Measurements from ENCODE around the gene USP10. TPM values are rescaled to one million over a fixed set of nuclear protein-coding genes. Genes with fewer than 3 reads are reported as not detected.
"Not testable (repeated sequence)": the region's sequence is repeated elsewhere in the genome, so short reads cannot be mapped to it uniquely, and the experiment has no call there.

USP10 gene
- total and polyA plus RNA-seq, 9 donors = 30.6 to 73.4 (median 57.3) TPM

DNA sequence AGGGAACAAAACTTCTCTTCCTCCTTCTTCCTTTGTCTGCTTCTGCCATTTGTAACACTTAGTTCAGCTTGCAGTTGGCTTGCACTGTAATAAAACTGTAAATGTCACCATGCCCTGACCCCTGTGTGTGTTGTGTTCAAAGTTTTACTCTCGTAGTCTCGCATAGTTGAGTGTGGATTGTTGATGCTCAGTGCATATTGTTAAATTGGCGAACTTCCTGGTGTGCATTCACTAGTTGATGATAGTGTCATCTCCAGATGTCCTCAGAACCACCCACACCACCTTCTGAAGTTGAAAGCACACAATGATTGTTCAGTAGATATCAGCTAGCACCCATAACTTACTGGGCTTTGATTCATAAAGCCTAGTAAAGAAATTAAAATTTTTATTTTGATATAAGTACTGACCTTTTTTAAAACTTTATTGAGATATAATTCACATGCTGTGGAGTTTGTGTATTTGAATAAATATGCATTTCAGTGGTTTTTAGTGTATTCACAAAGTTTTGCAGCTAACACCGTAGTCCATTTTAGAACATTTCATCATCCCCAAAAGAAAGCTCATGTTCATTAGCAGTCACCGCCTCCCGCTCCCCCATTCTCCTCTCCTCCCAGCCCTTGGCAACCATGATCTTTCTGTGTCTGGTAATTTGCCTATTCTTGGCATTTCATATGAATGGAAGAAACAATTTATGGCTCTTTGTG is 25.0 kb downstream of the USP10 start:
- DNase-seq = no peak
- Histone ChIP-seq H3K4me1 (ENCODE audit: control insufficient read depth, insufficient read depth, low read length) (peaks cover 9% of the 10 kb centered on the region), H3K36me3 (ENCODE audit: control insufficient read depth, insufficient read depth, low read length) (no peaks in the 10 kb centered on the region), H3K27ac (ENCODE audit: low read length) (no peak overlapping the region), H3K27me3 (ENCODE audit: control insufficient read depth, insufficient read depth, low read length) (no peaks in the 10 kb centered on the region), H3K4me3 (ENCODE audit: low read length) (no peak overlapping the region), H3K9me3 (replicated peaks; ENCODE audit: control insufficient read depth, low read depth, low read length) (no peaks in the 10 kb centered on the region)
- no CpG with 5 or more reads among the region's 6 CpGs for WGBS (ENCODE audit: insufficient coverage)

DNA sequence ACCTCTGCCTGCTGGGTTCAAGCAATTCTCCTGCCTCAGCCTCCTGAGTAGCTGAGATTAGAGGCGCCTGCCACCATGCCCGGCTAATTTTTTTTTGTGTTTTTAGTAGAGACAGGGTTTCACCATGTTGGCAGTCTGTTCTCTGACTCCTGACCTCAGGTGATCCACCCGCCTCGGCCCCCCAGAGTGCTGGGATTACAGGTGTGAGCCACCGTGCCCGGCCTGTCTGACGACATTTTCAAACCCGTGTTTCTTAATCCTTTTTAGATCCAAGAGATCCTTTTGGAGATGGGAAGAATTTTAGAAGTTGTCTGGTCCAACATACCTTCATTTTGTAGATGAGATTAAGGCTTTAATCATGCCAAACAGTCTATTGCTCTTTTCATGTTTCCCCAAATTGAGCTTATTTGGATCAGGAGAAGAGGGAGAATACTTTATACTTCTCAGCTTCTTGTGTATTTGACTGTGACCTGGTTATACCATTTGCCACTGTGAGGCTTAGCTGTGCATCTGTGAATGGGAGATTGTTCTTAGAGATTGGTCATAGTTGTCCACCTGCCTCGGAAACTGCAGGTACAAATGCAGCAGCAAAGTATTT is 25.8 kb downstream of the USP10 start:
- no peaks in the 10 kb centered on the region for H3K9me3 ChIP-seq (replicated peaks; ENCODE audit: control insufficient read depth, low read depth, low read length)
- no peak overlapping the region for H3K4me3 ChIP-seq (ENCODE audit: low read length)
- H3K27me3 ChIP-seq (ENCODE audit: control insufficient read depth, insufficient read depth, low read length) = no peaks in the 10 kb centered on the region
- H3K27ac ChIP-seq (ENCODE audit: low read length) = no peak overlapping the region
- 40% methylated on average over 2 of the region's 9 CpGs for WGBS (ENCODE audit: insufficient coverage)
- DNase-seq = no peak
- H3K4me1 ChIP-seq (ENCODE audit: control insufficient read depth, insufficient read depth, low read length) = peaks cover 9% of the 10 kb centered on the region
- no peaks in the 10 kb centered on the region for H3K36me3 ChIP-seq (ENCODE audit: control insufficient read depth, insufficient read depth, low read length)

DNA sequence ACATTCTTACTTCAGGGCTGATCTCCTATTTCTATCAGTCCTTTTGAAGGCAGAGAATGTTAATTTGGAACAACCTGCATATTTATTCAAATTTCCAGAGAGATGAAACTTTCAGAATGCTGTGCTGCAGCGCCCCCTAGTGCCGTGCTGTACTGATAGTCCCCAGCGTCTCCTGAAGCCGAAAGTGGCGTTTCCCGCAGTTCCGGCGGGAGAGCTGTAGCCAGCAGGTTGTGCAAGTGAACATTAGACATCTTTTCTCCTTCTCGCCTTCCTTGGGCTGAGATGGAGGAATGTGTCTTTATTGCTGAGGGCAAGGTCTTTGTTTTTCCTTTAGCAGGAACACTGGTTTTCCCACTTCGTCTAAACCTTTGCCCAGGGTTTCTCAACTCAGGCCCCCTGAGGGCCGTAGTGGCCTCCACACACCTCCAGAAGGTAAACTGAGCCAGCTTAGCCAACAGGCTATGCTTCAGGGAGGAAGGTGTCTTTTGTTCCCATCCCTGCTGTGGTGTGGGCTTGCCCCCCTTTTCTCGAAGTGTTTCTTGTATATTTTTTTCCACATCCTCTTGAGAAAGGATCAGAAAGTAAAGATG is 26.4 kb downstream of the USP10 start:
- peak; percentile 87 for DNase-seq
- Histone ChIP-seq H3K36me3 (ENCODE audit: control insufficient read depth, insufficient read depth, low read length) (no peaks in the 10 kb centered on the region), H3K27me3 (ENCODE audit: control insufficient read depth, insufficient read depth, low read length) (no peaks in the 10 kb centered on the region), H3K4me1 (ENCODE audit: control insufficient read depth, insufficient read depth, low read length) (peaks cover 9% of the 10 kb centered on the region), H3K4me3 (ENCODE audit: low read length) (no peak overlapping the region), H3K9me3 (replicated peaks; ENCODE audit: control insufficient read depth, low read depth, low read length) (no peaks in the 10 kb centered on the region), H3K27ac (ENCODE audit: low read length) (no peak overlapping the region)
- WGBS (ENCODE audit: insufficient coverage) = 36% methylated on average over 2 of the region's 12 CpGs

DNA sequence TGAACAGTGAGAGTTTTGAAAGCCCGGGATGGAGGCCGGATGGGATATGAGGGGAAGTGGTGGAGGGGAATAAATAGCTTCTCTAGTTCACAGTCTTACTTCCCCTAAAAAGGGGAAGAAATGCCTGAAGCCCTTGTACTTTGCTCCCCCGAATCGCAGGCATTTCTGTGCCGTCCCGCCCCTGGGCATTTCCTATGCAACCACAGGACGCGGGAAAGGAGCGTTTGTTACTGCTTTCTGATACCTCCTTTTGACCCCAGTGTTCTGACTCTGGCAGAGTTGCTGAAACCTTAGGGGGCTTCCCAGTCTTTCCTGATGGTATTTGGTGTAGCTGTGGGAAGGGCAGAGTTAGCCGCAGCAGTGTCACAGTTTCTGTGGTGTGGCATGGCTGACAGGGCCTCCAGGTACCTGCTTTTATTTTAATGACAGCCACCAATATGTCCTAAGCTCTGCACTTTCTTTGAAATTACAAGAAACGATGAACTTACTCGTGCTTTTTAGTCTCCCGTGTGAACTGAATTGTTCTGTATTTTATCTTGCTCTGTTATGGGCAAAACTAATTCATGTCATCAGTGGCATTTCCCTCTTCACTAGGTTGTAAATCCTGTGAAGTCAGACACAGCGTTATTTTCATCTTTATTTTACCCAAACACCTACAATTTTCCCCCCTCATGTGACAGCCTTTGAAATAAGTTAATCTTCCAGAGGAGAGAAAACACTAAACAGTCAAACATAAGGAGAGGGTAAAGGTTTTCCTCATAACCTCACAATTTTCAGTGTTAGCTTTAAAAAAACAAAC is 27.1 kb downstream of the USP10 start:
- WGBS (ENCODE audit: insufficient coverage) = 40% methylated on average over 5 of the region's 14 CpGs
- peaks cover 9% of the 10 kb centered on the region for H3K4me1 ChIP-seq (ENCODE audit: control insufficient read depth, insufficient read depth, low read length)
- H3K27me3 ChIP-seq (ENCODE audit: control insufficient read depth, insufficient read depth, low read length) = no peaks in the 10 kb centered on the region
- DNase-seq = peak; percentile 65
- H3K9me3 ChIP-seq (replicated peaks; ENCODE audit: control insufficient read depth, low read depth, low read length) = no peaks in the 10 kb centered on the region
- no peaks in the 10 kb centered on the region for H3K36me3 ChIP-seq (ENCODE audit: control insufficient read depth, insufficient read depth, low read length)
- H3K4me3 ChIP-seq (ENCODE audit: low read length) = no peak overlapping the region
- no peak overlapping the region for H3K27ac ChIP-seq (ENCODE audit: low read length)

DNA sequence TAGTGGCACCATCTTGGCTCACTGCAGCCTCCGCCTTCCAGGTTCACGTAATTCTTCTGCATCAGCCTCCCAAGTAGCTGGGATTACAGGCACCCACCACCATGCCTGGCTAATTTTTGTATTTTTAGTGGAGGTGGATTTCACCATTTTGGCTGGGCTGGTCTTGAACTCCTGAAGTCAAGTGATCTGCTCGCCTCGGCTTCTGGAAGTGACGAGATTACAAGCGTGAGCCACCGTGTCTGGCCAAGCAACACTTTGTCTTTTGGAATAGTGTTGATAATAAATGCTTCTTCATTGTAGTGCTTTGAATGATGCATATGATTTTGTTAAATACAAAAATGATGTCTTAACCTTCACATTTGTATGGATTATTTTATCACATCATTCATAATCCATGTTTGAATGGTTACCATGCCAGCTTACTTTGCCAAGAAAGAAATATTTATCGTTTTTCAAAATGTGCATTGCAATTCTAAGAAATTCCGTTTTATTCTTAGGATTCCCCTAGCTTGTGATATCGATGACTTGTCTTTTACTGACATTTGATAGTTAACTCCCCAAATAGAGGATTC is 29.1 kb downstream of the USP10 start:
- H3K4me1 ChIP-seq (ENCODE audit: control insufficient read depth, insufficient read depth, low read length) = peaks cover 9% of the 10 kb centered on the region
- no peak for DNase-seq
- H3K9me3 ChIP-seq (replicated peaks; ENCODE audit: control insufficient read depth, low read depth, low read length) = no peaks in the 10 kb centered on the region
- 83% methylated on average over 3 of the region's 10 CpGs for WGBS (ENCODE audit: insufficient coverage)
- no peak overlapping the region for H3K4me3 ChIP-seq (ENCODE audit: low read length)
- H3K27ac ChIP-seq (ENCODE audit: low read length) = no peak overlapping the region
- no peaks in the 10 kb centered on the region for H3K27me3 ChIP-seq (ENCODE audit: control insufficient read depth, insufficient read depth, low read length)
- peaks cover 2% of the 10 kb centered on the region for H3K36me3 ChIP-seq (ENCODE audit: control insufficient read depth, insufficient read depth, low read length)

DNA sequence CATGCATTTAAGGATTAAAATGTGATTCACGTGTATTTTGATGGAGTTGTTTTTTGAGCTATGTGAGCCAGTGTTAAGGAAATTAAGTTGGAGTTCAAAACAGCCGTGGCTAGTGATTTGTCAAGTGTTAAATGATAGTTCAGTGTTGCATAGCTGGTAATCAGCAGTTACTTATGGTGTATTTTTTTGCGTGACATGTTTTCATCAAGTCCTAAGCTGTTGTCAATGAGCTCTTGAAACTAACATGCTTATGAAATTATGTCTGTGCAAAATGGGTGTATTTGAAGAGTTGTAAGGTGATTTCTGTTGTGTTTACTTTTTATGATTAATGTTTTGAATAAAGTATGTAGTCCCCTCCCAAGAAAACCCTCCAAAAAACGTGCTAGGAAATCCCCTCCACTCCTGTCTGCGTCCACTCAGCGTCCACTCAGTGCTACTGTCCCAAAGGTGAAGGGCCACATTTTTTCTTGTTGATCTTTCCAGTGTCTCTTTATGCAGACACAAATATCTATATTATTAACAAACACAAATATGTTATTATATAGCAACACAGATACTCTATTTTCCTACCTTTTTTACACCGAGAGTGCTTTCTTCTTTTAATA is 30.0 kb downstream of the USP10 start:
- H3K4me3 ChIP-seq (ENCODE audit: low read length) = no peak overlapping the region
- peaks cover 8% of the 10 kb centered on the region for H3K36me3 ChIP-seq (ENCODE audit: control insufficient read depth, insufficient read depth, low read length)
- 45% methylated on average over 4 of the region's 7 CpGs for WGBS (ENCODE audit: insufficient coverage)
- no peaks in the 10 kb centered on the region for H3K9me3 ChIP-seq (replicated peaks; ENCODE audit: control insufficient read depth, low read depth, low read length)
- DNase-seq = no peak
- H3K27me3 ChIP-seq (ENCODE audit: control insufficient read depth, insufficient read depth, low read length) = no peaks in the 10 kb centered on the region
- peaks cover 9% of the 10 kb centered on the region for H3K4me1 ChIP-seq (ENCODE audit: control insufficient read depth, insufficient read depth, low read length)
- peak overlapping the region; percentile 11 for H3K27ac ChIP-seq (ENCODE audit: low read length)

DNA sequence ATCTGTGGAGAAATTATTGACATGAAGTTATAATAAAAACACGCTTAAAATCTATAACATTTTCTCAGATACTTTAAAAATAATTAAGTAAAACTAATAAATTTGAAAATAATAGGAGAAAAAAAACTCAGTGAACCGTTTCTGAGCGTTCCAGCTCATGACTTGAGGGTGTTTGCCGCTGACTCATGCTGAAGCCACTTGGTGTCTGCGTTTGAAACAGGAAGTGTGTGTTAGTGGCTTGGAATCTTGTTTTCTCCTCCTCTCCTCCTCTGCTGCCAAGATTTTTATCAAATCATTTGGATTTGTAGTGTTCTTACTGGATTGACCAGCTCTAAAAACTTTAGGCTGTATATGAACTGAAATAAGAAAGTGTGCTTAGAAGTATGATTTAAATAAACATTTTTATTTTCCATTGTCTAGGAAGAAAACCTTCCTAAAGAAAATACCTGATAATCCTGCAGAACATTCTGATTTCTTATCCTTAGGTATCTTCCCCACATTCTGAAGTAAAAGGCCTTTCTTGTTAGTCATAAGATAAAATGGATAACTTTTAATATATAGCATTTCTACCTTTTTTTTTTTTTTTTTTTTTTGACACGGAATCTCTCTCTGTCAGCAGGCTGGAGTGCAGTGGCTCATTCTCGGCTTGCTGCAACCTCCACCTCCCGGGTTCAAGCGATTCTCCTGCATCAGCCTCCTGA is 30.8 kb downstream of the USP10 start:
- Histone ChIP-seq H3K27me3 (ENCODE audit: control insufficient read depth, insufficient read depth, low read length) (no peaks in the 10 kb centered on the region), H3K9me3 (replicated peaks; ENCODE audit: control insufficient read depth, low read depth, low read length) (no peaks in the 10 kb centered on the region), H3K4me1 (ENCODE audit: control insufficient read depth, insufficient read depth, low read length) (peaks cover 9% of the 10 kb centered on the region), H3K36me3 (ENCODE audit: control insufficient read depth, insufficient read depth, low read length) (peaks cover 9% of the 10 kb centered on the region), H3K27ac (ENCODE audit: low read length) (peak overlapping the region; percentile 11), H3K4me3 (ENCODE audit: low read length) (no peak overlapping the region)
- DNase-seq = peak; percentile 88
- WGBS (ENCODE audit: insufficient coverage) = no CpG with 5 or more reads among the region's 9 CpGs

DNA sequence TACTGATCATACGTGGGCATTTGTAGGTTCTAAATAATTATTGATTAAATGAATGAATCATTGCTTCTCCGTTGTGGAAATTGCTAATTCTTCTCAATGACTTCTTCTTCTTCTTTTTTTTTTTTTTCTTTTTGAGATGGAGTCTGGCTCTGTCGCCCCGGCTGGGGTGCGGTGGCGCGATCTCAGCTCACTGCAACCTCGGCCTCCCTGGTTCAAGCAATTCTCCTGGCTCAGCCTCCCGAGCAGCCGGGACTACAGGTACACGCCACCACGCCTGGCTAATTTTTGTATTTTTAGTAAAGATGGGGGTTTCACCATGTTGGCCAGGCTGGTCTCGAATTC is 32.5 kb downstream of the USP10 start:
- H3K36me3 ChIP-seq (ENCODE audit: control insufficient read depth, insufficient read depth, low read length) = peaks cover 17% of the 10 kb centered on the region
- WGBS (ENCODE audit: insufficient coverage) = 98% methylated on average over 8 of the region's 13 CpGs
- not testable (repeated sequence) for H3K4me3 ChIP-seq (ENCODE audit: low read length); DNase-seq; H3K9me3 ChIP-seq (replicated peaks; ENCODE audit: control insufficient read depth, low read depth, low read length); H3K27ac ChIP-seq (ENCODE audit: low read length); H3K27me3 ChIP-seq (ENCODE audit: control insufficient read depth, insufficient read depth, low read length); H3K4me1 ChIP-seq (ENCODE audit: control insufficient read depth, insufficient read depth, low read length)

DNA sequence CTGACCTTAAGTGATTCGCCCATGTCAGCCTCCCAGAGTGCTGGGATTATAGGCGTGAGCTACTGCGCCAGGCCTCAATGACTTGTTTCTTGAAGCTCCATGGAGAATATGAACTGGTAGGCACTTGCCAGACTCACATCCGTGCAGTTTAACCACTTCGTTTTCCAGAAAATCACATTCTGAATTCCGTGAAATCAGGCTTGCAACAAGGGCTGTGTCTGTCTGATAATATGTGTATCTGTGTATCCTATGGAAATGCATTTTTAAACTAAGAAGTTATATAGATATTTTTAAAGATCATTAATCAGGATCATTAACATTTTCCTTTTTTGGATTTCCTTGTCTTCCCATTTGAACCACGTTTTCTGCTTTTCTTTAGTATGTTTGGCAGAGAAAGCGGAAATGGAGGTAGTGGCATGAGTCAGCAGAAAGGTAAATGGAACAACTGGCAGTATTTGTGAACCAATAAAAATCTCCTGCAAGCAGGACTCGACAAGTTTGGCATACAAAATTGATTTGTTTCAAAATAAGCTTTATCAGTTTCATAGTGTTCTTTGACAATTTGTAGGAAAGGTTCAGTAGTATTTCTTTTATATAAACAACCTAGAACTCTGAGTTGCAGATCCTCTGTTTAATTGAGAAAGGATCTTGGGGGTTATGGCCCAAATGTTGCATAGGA is 33.0 kb downstream of the USP10 start:
- Histone ChIP-seq H3K36me3 (ENCODE audit: control insufficient read depth, insufficient read depth, low read length) (peaks cover 17% of the 10 kb centered on the region), H3K9me3 (replicated peaks; ENCODE audit: control insufficient read depth, low read depth, low read length) (no peaks in the 10 kb centered on the region), H3K4me3 (ENCODE audit: low read length) (no peak overlapping the region), H3K27me3 (ENCODE audit: control insufficient read depth, insufficient read depth, low read length) (no peaks in the 10 kb centered on the region), H3K4me1 (ENCODE audit: control insufficient read depth, insufficient read depth, low read length) (peaks cover 2% of the 10 kb centered on the region), H3K27ac (ENCODE audit: low read length) (no peak overlapping the region)
- no peak for DNase-seq
- 74% methylated on average over 4 of the region's 9 CpGs for WGBS (ENCODE audit: insufficient coverage)

Data from muscle of leg (tissue), 11 donors.